OCI-LY7 (cell line): ENCODE data around the gene TRIM8. TPM values are rescaled to one million over a fixed set of nuclear protein-coding genes. Genes with fewer than 3 reads are reported as not detected.

Source experiments
- BruUV-seq: library from RNA; stranded (reverse); fragments of 400-500 nt; replicated peaks from 2 replicates; lab custom pipeline; 2021; lab: Mats Ljungman, UMichigan
- CTCF ChIA-PET: fragments of 300-600 bp; sonication (Branson Sonifier 250); formaldehyde crosslinking; loops from one replicate; lab custom pipeline; 2022; ENCODE audit warnings: antibody characterized with exemption; ENCODE audit not compliant: unreplicated experiment; lab: Charles Lee
- POLR2A ChIA-PET: fragments of 300-600 bp; sonication (Branson Sonifier 250); formaldehyde crosslinking; loops from one replicate; lab custom pipeline; 2022; ENCODE audit warnings: antibody characterized with exemption; lab: Charles Lee
- DNase-seq: peaks from one replicate; pipeline ENCODE4 v3.0.0-alpha.2; 2015; ENCODE audit warnings: low spot score
- H2AFZ ChIP-seq: fragments of 200-600 bp; sonication (generic), shearing (Covaris generic); 2 replicates; pipeline ENCODE4 v1.6.1; 2014; ENCODE audit warnings: mild to moderate bottlenecking, antibody characterized with exemption, low read length, moderate library complexity
- H3K27ac ChIP-seq: fragments of 200-600 bp; sonication (generic); 2 replicates; pipeline ENCODE4 v1.5.1; 2014; ENCODE audit warnings: mixed run types, low read depth, mild to moderate bottlenecking, moderate library complexity, low read length, inconsistent platforms; ENCODE audit not compliant: poor library complexity, severe bottlenecking
- H3K36me3 ChIP-seq: fragments of 200-600 bp; sonication (generic); 2 replicates; pipeline ENCODE4 v1.6.1; 2014; ENCODE audit warnings: mild to moderate bottlenecking, antibody characterized with exemption, low read length, moderate library complexity, mixed read lengths; ENCODE audit not compliant: insufficient read depth
- H3K4me1 ChIP-seq: fragments of 200-600 bp; sonication (generic); 2 replicates; pipeline ENCODE4 v1.5.1; 2014; ENCODE audit warnings: mild to moderate bottlenecking, low read length; ENCODE audit not compliant: insufficient read depth, poor library complexity, severe bottlenecking
- H3K4me2 ChIP-seq: fragments of 200-600 bp; sonication (generic); 2 replicates; pipeline ENCODE4 v1.6.1; 2014; ENCODE audit warnings: mild to moderate bottlenecking, low read length
- H3K4me3 ChIP-seq: fragments of 200-600 bp; sonication (generic); 2 replicates; pipeline ENCODE4 v1.5.1; 2014; ENCODE audit warnings: mild to moderate bottlenecking, low read depth, low read length; ENCODE audit not compliant: poor library complexity, severe bottlenecking
- H3K79me2 ChIP-seq: fragments of 200-600 bp; sonication (generic); 2 replicates; pipeline ENCODE4 v1.6.1; 2016; ENCODE audit warnings: low read depth, mild to moderate bottlenecking, low read length, moderate library complexity, mixed read lengths; ENCODE audit not compliant: insufficient read depth
- H3K9me2 ChIP-seq: fragments of 200-600 bp; sonication (generic); 2 replicates; pipeline ENCODE4 v1.6.1; 2016; ENCODE audit warnings: mild to moderate bottlenecking, low read length, mixed read lengths; ENCODE audit not compliant: insufficient read depth
- H3K9me3 ChIP-seq: fragments of 200-600 bp; sonication (generic); 2 replicates; pipeline ENCODE4 v1.6.1; 2014; ENCODE audit warnings: mild to moderate bottlenecking, mixed run types, low read length, mixed read lengths
- H4K20me1 ChIP-seq: fragments of 200-600 bp; sonication (generic); 2 replicates; pipeline ENCODE4 v1.6.1; 2014; ENCODE audit warnings: mild to moderate bottlenecking, antibody characterized with exemption, low read length, moderate library complexity, mixed read lengths; ENCODE audit not compliant: insufficient read depth
- EZH2phosphoT487 ChIP-seq: fragments of 200-600 bp; sonication (generic); IDR thresholded peaks from 2 replicates; pipeline ENCODE4 v1.6.1; 2018; ENCODE audit warnings: low read depth, borderline replicate concordance, mild to moderate bottlenecking, mixed run types, antibody characterized with exemption, low read length, moderate library complexity, mixed read lengths
- intact Hi-C: fragments of 100-400 bp; cut with micrococcal nuclease; formaldehyde crosslinking; loops from one replicate; pipeline ENCODE4 v1.10.0; 2022; ENCODE audit not compliant: unreplicated experiment
- total RNA-seq, 2 experiments: library from RNA; depleted of rRNA in 1 of 2; stranded (reverse); fragments of >200 nt in 1 of 2; shearing (Covaris generic) in 1 of 2; gene quantifications; 2 replicates each; pipeline ENCODE4 v1.2.3, GENCODE V29; 2014 to 2022
- TF ChIP-seq, protein P1 (sequence below): fragments of 200-600 bp; sonication (generic); conservative IDR thresholded peaks from 2 replicates; pipeline ENCODE4 v1.5.1; 2014; ENCODE audit warnings: mild to moderate bottlenecking, antibody characterized with exemption, low read length, moderate library complexity, mixed read lengths

TRIM8 gene
- total RNA-seq, 2 experiments from 2014 or later, result 54.2 to 92.1 TPM

- POLR2A ChIA-PET, result interaction anchor here (0.5 to 1.4 kb wide), 4 partner anchors 14 to 40 kb away, joined by 3 to 6 read pairs (median 4); no protein-coding TSS in a partner anchor
- no peak for TF ChIP-seq EZH2phosphoT487
- TF ChIP-seq, protein P1, sequence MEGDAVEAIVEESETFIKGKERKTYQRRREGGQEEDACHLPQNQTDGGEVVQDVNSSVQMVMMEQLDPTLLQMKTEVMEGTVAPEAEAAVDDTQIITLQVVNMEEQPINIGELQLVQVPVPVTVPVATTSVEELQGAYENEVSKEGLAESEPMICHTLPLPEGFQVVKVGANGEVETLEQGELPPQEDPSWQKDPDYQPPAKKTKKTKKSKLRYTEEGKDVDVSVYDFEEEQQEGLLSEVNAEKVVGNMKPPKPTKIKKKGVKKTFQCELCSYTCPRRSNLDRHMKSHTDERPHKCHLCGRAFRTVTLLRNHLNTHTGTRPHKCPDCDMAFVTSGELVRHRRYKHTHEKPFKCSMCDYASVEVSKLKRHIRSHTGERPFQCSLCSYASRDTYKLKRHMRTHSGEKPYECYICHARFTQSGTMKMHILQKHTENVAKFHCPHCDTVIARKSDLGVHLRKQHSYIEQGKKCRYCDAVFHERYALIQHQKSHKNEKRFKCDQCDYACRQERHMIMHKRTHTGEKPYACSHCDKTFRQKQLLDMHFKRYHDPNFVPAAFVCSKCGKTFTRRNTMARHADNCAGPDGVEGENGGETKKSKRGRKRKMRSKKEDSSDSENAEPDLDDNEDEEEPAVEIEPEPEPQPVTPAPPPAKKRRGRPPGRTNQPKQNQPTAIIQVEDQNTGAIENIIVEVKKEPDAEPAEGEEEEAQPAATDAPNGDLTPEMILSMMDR, result no peak
- peaks cover 22% of the 10 kb centered on the region; the same call in 1 of the 2 replicates for H3K36me3 ChIP-seq
- H3K9me3 ChIP-seq, result no peaks in the 10 kb centered on the region
- no peaks in the 10 kb centered on the region for H3K79me2 ChIP-seq
- CTCF ChIA-PET, result interaction anchor here (0.6 kb wide), 1 partner anchor 53 kb away, joined by 8 read pairs; no protein-coding TSS in a partner anchor
- intact Hi-C loops, result loop anchor here (2.0 kb wide), 1 partner anchor 37 kb away; the partner anchor contains the start of genes ARL3 and SFXN2
- H3K27ac ChIP-seq, result no peak overlapping the region
- no peak overlapping the region for H2AFZ ChIP-seq
- no peak overlapping the region for H3K4me3 ChIP-seq
- peaks cover 22% of the 10 kb centered on the region for H3K4me1 ChIP-seq
- H3K4me2 ChIP-seq, result no peak overlapping the region
- no peaks in the 10 kb centered on the region for H4K20me1 ChIP-seq
- DNase-seq, result no peak
- H3K9me2 ChIP-seq, result no peaks in the 10 kb centered on the region
- BruUV-seq, result no TSS peak
These were observed 33.8 kb downstream of the TRIM8 start for GRCh38 chr10:102678068-102678400.

DNA sequence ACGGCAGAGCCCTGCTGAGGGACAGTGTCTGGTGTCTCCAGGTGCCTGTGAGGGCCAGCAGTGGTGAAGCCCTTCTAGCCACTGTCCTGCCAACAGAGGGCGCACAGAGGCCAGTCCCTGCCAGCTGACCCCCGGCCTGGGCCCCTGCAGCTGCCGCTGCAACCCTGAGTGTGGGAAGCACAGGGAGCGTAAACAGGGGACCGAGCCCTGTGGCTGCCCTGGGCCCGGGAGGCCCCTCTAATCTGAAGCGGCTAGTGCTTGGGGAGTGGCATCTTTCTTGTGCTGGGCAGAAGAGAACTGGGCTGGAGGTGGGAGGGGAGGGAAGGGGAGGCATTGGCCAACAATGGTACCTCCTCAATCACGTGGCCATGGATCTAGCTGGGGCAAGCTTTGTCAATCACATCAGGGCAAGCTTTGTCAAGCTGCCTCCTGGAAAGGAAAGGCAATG lies 34.6 kb downstream of the TRIM8 start:
- Histone ChIP-seq H3K9me2 (no peaks in the 10 kb centered on the region), H3K36me3 (peaks cover 25% of the 10 kb centered on the region; the same call in 1 of the 2 replicates), H4K20me1 (no peaks in the 10 kb centered on the region), H2AFZ (no peak overlapping the region), H3K27ac (no peak overlapping the region), H3K4me3 (no peak overlapping the region), H3K4me2 (no peak overlapping the region), H3K9me3 (no peaks in the 10 kb centered on the region), H3K4me1 (peaks cover 22% of the 10 kb centered on the region), H3K79me2 (no peaks in the 10 kb centered on the region)
- ChIA-PET POLR2A (interaction anchor here (0.5 to 1.4 kb wide), 4 partner anchors 13 to 40 kb away, joined by 3 to 6 read pairs (median 4); no protein-coding TSS in a partner anchor), CTCF (no interaction called here)
- intact Hi-C loops, result loop anchor here (2.0 kb wide), 1 partner anchor 36 kb away; the partner anchor contains the start of genes ARL3 and SFXN2
- TF ChIP-seq EZH2phosphoT487, result no peak
- TF ChIP-seq, protein P1, result peak; percentile 75
- BruUV-seq, result no TSS peak
- peak; percentile 64 for DNase-seq

DNA sequence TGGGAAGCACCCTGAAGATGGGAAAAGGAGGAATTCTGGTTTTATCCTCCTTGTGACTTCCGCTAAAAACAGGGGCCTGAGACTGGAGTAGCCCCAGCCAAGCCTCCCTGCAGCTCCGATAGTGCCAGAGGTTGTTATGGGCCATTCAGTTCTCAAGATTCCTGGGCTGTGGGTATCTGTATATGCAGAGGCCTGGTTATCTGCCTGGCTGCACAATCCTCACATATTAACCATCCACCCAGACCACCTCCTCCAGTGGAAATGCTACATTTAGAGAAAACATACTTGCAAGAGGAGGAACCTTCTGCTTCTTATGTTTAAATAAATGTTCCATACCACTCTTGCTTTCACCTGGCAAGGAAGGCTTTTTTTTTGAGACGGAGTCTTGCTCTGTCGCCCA lies 35.3 kb downstream of the TRIM8 start:
- no peak for TF ChIP-seq EZH2phosphoT487
- TF ChIP-seq, protein P1, result no peak
- H4K20me1 ChIP-seq, result no peaks in the 10 kb centered on the region
- H3K4me2 ChIP-seq, result no peak overlapping the region
- DNase-seq, result no peak
- H3K36me3 ChIP-seq, result peaks cover 31% of the 10 kb centered on the region
- no peaks in the 10 kb centered on the region for H3K9me3 ChIP-seq
- H3K9me2 ChIP-seq, result no peaks in the 10 kb centered on the region
- H3K79me2 ChIP-seq, result no peaks in the 10 kb centered on the region
- H2AFZ ChIP-seq, result no peak overlapping the region
- no peak overlapping the region for H3K27ac ChIP-seq
- BruUV-seq, result no TSS peak
- H3K4me3 ChIP-seq, result no peak overlapping the region
- H3K4me1 ChIP-seq, result peaks cover 22% of the 10 kb centered on the region
- ChIA-PET CTCF (no interaction called here), POLR2A (interaction anchor here (0.7 to 1.4 kb wide), 3 partner anchors 13 to 22 kb away, joined by 4 to 6 read pairs (median 4); no protein-coding TSS in a partner anchor)
- intact Hi-C loops, result loop anchor here (2.0 kb wide), 1 partner anchor 35 kb away; the partner anchor contains the start of genes ARL3 and SFXN2
